ENCODE measurements around the gene CYP2S1.

DNA sequence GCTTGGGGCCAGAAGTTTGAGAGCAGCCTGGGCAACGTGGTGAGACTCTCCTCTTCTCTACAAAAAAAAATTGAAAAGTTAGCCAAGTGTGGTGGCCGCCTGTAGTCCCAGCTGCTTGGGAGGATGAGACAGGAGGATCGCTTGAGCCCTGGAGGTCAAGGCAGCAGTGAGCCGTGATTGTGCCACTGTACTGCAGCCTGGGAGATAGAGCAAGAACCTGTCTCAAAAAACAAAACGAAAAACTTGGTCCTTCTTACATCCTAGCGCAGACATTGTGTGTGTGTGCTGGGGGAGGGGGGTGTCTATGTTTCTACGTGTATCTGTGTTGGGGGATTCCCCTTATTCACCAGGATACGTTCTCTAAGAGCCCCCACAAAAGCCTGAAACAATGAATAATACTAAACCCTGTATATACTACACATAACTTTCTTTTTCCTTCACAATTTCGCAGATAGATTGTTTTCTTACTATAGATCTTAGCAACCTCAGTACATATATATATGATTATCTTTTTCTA, 33.9 kb downstream of the CYP2S1 start:
- TF ChIP-seq, protein P1, sequence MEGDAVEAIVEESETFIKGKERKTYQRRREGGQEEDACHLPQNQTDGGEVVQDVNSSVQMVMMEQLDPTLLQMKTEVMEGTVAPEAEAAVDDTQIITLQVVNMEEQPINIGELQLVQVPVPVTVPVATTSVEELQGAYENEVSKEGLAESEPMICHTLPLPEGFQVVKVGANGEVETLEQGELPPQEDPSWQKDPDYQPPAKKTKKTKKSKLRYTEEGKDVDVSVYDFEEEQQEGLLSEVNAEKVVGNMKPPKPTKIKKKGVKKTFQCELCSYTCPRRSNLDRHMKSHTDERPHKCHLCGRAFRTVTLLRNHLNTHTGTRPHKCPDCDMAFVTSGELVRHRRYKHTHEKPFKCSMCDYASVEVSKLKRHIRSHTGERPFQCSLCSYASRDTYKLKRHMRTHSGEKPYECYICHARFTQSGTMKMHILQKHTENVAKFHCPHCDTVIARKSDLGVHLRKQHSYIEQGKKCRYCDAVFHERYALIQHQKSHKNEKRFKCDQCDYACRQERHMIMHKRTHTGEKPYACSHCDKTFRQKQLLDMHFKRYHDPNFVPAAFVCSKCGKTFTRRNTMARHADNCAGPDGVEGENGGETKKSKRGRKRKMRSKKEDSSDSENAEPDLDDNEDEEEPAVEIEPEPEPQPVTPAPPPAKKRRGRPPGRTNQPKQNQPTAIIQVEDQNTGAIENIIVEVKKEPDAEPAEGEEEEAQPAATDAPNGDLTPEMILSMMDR (IDR thresholded peaks at IDR 0.05 in 4 of 5, conservative IDR thresholded peaks at IDR 0.05 in 1 of 5): no peak
- no peak for TF ChIP-seq POLR2A (IDR thresholded peaks at IDR 0.05)
